SH-SY5Y (cell line): ENCODE results near the gene KCND1.

ENCODE experiments used
- GATA2 ChIP-seq: IDR thresholded peaks from 2 replicates; pipeline ENCODE4 v1.6.1; 2011; ENCODE audit warnings: mild to moderate bottlenecking, low read depth, low read length
- GATA3 ChIP-seq: IDR thresholded peaks from 2 replicates; pipeline ENCODE4 v1.6.1; 2011; ENCODE audit warnings: low read depth, mild to moderate bottlenecking, low read length, moderate library complexity

DNA sequence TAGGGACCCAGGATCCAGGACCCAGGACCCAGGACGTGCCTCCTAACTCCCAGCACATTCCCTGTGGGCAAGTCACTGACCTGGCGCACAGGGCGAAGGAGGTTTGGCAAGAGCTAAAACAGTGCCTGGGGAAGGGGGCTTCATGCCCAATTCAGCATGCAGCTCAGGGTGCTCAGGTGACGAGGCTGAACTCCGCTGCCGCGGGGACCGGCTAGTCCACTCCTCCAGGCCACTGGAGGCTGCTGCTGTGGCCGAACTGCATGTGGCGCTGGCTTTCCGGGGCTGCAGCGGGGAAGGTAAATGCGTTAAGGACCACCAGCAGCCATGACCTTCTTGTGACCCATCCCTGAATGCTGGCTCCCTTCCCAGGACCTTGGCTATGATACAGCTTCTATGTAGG is 47.9 kb downstream of the KCND1 start:
- TF ChIP-seq GATA2 (no peak), GATA3 (no peak)
